Measurements from ENCODE around the gene SERINC2.
"Not testable (repeated sequence)": the region's sequence is repeated elsewhere in the genome, so short reads cannot be mapped to it uniquely, and the experiment has no call there.

Gene SERINC2

DNA sequence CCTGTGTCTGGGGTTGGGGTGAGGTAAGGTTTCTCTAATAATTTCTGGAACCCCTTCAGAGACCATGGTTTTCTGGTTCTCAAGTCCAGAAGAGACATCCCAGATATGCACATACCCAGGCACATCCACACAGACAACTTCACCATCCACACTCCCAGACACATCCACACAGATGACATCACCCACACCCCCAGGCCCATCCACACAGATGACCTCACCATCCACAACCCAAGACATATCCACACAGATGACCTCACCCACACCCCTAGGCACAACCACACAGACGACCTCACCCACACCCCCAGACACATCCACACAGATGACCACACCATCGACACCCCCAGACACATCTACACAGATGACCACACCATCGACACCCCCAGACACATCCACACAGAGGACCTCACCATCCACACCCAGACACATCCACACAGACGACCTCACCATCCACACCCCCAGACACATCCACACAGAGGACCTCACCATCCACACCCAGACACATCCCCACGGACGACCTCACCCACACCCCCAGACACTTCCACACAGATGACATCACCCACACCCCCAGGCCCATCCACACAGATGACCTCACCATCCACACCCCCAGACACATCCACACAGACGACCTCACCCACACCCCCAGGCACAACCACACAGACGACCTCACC is 26.3 kb upstream of the SERINC2 start:
- DNase-seq = not testable (repeated sequence)

GRCh38 chr1:31387612-31388011 is 25.4 kb upstream of the SERINC2 start:
- DNase-seq = no peak

DNA sequence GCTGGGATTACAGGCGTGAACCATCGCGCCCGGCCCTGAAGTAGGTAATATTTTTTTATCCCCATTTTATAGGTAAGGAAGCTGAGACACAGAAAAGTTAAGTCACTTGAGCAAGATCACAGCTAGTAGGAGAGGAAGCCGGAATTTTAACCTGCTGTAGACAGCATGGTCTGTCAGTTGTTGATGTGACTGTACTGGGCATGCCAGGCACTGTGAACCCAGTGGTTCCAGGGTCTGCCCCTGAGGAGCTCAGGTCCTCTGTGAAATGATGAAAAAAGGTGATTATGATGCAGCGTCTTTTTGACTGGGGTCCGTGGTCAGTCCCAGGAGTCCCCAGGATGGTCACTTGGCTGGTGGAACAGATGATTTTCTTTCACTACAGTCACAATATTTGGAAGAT is 23.4 kb upstream of the SERINC2 start:
- DNase-seq = no peak

GRCh38 chr1:31390071-31390470 is 22.9 kb upstream of the SERINC2 start:
- DNase-seq = no peak

DNA sequence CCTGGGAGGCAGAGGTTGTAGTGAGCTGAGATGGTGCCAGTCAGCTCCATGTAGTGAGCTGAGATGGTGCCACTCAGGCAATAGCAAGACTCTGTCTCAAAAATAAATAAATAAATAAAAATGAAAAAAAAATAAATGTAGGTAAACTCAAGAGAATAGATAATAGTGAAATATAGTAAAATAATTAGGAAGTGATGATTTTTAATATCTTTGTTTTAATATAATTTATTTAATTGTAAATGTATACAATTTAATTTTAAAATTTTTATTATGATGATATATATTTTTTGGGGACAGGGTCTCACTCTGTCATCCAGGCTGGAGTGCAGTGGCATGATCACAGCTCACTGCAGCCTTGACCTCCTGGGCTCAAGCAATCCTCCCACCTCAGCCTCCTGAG is 19.6 kb upstream of the SERINC2 start:
- DNase-seq = no peak

- peak in 1 of 2 experiments; percentile 5 for DNase-seq
Measured at GRCh38 chr1:31394584-31395193, 18.3 kb upstream of the SERINC2 start.

GRCh38 chr1:31396633-31397351 is 16.2 kb upstream of the SERINC2 start:
- DNase-seq = no peak

DNA sequence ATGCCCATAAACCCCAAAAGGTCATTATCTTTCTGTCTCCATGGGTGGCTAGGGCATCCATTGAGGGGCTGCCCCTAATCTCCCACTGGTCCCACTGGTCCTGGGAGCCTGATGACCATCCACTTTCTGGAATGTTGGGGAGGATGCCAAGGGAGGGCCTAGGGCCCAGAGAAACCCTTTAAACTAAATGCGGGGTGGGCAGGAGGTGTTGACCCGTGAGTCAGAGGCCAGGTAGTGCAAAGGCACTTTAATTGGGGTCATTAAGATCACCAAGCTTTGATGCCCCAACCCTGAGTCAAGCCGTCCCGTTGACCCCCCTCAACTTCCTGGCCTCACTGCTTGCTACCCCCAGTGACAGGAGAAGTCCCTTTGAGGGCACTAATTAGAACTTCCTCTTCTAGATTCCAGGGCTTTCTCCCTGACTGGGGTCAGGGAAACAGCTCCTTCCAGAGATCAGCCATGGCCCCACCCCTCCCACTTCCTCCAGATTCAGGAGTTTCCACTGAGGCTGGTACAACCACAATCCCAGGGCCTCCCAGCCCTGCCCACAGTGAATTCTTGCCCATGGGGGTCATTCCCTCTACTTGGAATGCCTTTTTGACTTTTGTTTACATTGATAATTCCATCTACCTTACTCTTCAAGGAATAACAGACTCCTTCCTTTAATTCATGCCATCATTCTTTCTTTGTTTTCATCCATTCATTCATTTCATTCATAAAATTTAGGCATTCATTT is 15.5 kb upstream of the SERINC2 start:
- DNase-seq = no peak

- no peak for DNase-seq
Measured at GRCh38 chr1:31398246-31398645, 14.8 kb upstream of the SERINC2 start.

GRCh38 chr1:31399976-31400375 is 13.0 kb upstream of the SERINC2 start:
- DNase-seq = no peak

DNA sequence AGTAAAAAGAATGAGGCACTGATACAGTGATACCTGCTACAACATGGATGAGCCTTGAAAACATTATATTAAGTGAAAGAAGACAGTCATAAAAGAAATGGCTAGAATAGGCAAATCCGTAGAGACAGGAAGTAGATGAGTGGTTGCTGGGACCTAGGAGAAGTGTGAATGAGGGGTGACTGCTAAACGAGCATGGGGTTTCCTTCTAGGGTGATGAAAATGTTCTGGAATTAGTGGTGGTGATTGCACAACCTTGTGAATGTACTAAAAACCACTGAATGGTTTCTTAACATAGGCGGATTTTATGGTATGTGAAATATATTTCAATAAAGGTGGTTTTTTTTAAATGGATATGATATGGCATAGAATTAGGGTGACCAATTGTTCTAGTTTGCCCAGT is 12.6 kb upstream of the SERINC2 start:
- DNase-seq = no peak

DNA sequence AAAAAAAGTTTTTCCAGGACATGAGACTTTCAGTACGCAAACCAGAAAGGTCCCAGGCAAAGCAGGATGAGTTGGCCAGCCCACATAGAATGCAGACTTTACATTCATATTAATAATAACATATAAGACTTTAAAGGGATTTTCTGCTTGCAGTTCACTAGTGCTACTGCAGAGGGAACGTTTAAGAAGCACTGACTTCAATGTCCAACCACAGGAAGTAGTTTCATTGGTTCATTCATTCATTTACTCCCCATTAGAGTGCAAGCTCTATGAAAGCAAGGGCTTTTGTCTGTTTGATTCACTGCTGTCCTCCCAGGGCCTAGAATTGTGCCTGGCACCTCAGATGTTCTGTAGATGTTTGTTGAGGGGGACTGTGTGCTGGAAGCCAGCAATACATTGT is 11.8 kb upstream of the SERINC2 start:
- no peak for DNase-seq

GRCh38 chr1:31405578-31406245 is 7.3 kb upstream of the SERINC2 start:
- no peak for DNase-seq

DNA sequence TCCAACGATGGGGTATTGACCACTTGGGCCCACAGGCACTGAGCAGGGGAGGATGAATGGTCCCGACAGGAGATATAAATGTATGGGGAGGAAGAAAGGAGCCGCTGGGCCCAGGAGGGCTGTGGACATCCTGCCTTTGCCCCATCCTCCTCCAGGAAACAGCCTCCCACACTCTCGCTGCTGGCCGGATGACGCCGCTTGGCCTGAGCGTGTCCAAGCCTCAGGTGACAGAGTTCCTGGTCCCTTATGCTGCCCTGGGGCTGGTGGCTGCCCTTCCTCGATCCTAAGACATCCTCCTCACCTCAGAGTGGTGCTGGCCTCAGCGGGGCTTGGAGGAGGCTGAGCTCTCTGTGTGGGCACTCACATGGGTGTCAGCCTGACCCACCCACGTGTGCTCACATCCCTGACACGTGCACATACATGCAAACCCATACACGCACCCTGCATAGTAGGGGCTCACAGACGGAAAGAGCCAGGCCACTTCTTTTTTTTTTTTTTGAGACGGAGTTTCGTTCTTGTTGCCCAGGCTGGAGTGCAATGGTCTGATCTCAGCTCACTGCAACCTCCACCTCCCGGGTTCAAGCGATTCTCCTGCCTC is 5.9 kb upstream of the SERINC2 start:
- DNase-seq = no peak

- DNase-seq = no peak
Measured at GRCh38 chr1:31408788-31409318, 4.2 kb upstream of the SERINC2 start.

GRCh38 chr1:31409946-31410858 is 2.8 kb upstream of the SERINC2 start:
- no peak for DNase-seq

DNA sequence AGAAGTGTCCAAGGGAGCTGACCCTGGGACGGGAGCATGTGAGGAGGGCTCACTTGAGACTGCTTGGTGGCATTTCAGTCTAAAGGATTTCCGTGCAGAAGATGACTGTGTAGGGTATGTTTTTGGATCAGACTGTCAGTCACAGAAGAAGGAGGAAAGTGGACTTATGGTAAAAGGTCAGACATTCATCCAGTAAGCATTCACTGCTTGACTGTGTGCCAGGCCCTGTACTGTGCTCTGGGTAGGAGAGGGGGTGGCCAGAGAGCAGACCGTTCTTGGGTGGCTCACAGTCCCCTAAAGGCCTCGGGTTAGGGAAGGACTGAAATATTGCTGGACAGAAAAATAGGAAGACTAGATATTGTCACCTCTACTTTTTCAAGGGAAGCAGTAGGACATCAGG is 2.1 kb upstream of the SERINC2 start:
- DNase-seq = no peak

DNA sequence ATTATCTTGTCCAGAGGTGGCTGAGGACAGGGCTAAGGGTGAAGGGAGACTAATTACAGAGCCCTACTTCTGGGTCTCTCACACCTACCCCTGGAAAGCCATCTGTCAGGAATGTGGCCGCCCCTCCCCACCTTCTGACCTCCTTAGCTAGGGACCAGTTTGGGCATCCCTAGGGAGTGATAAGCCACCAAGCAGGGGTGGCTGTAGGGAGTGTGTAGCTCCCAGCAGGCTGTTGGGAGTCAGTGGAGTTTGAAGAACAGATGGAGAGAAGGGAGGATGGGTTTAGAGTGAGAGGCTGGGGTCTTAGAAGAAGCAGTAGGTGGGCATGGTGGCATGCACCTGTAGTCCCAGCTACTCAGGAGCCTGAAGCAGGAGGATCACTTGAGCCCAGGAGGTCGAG is 808 bp upstream of the SERINC2 start:
- DNase-seq = no peak

DNA sequence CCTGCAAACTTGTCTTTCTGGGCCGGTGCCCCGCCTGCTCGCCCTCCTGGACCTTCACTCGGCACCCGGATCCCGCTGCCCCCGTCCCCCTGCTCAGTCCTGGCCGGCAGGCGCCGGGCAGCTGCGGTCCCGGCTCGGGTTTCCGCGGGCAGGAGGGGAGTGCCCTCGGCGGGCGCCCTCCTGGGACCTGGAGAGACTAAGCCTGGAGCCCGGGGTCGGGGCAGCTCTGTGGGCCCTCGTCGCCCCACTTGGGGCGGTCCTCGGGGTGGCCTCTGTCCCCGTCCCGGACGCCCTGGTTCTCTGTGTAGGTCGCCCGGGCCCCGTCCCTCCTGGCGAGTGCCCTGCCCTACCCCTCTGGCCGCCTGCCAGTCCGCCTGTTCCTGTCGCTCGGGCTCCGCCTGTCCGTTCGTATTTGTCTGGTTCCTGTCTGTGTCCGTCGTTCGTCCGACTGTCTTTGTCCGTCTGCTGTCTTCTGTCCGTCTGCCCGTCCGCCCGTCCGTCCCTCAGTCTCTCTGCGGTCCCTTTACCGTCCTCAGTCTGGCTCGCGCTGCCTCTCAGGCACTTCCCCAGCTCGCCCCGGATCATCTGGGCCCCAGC is 490 bp downstream of the SERINC2 start:
- DNase-seq = no peak

DNA sequence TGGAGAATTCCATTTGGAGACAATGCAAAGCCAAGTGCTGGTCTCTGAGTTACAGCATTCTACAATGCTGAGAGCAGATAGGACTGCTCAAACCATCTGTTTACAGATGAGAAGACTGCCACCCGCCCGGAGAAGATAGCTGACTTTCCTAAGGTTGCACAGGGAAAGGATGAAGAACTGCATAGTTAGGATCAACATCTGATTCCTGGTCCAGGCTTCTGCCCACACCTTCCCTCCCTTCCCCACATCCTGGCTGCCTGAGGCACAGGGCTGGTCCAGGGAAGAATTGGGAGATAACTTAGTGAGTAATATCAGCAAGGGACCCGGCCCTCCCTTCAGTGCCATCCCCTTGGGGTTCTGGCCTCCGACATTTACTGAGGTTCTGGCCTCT is 2.0 kb downstream of the SERINC2 start:
- DNase-seq = no peak

- DNase-seq = no peak
Measured at GRCh38 chr1:31415658-31416057, 2.6 kb downstream of the SERINC2 start.

All from cerebellar nuclear complex (tissue), 1 donor.